Measurements from ENCODE around the gene RASGEF1C.

DNA sequence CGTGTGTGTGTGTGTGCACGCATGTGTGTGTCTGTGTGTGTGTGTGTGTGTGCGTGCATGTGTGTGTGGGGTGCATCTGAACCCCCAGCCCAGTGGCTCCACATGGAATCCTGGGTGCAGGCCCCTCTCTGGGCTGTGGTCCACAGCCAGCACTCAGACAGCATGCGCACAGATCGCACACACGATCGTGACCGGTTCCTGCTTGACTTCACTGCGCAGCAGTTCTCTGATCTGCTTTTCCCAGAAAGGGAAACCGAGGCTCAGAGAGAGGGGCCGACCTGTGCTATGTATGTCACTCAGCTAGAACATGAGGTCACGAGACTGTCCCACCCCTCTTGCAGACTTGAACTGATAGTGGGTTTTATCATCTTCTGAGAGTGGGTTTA is 34.4 kb downstream of the RASGEF1C start:
- TF ChIP-seq POLR2AphosphoS5 (IDR thresholded peaks at IDR 0.05): no peak
- no peak for TF ChIP-seq CTCF (IDR thresholded peaks at IDR 0.05)
- TF ChIP-seq POLR2A (IDR thresholded peaks at IDR 0.05): no peak
